NCI-H2107 (cell line): Measurements from ENCODE around the gene TMEM145.

Source experiments
- DNase-seq: peaks from one replicate; lab custom pipeline; 2025; lab: John Stamatoyannopoulos, UW

The TMEM145 gene

GRCh38 chr19:42288881-42289555 lies 24.1 kb upstream of the TMEM145 start:
- no peak for DNase-seq

GRCh38 chr19:42289556-42290041 lies 23.5 kb upstream of the TMEM145 start:
- DNase-seq: no peak

GRCh38 chr19:42290136-42290522 lies 23.0 kb upstream of the TMEM145 start:
- no peak for DNase-seq

- DNase-seq: no peak
Observed at GRCh38 chr19:42290523-42291434, 22.3 kb upstream of the TMEM145 start.

- DNase-seq: no peak
Observed at GRCh38 chr19:42291435-42291810, 21.7 kb upstream of the TMEM145 start.

- DNase-seq: no peak
Observed at GRCh38 chr19:42292042-42292960, 20.8 kb upstream of the TMEM145 start.

- DNase-seq: no peak
Observed at GRCh38 chr19:42292963-42293362, 20.1 kb upstream of the TMEM145 start.

- no peak for DNase-seq
Observed at GRCh38 chr19:42293540-42293939, 19.6 kb upstream of the TMEM145 start.

GRCh38 chr19:42293948-42294347 lies 19.2 kb upstream of the TMEM145 start:
- DNase-seq: no peak

GRCh38 chr19:42294471-42295137 lies 18.5 kb upstream of the TMEM145 start:
- no peak for DNase-seq

GRCh38 chr19:42295342-42295741 lies 17.8 kb upstream of the TMEM145 start:
- no peak for DNase-seq

GRCh38 chr19:42295831-42296525 lies 17.1 kb upstream of the TMEM145 start:
- peak; percentile 39 for DNase-seq

GRCh38 chr19:42297039-42297438 lies 16.1 kb upstream of the TMEM145 start:
- no peak for DNase-seq

- no peak for DNase-seq
Observed at GRCh38 chr19:42301646-42302203, 11.4 kb upstream of the TMEM145 start, which contains the start of gene PRR19. Gene PRR19 (plus strand): TSS chr19:42302132. CDS start chr19:42309585, 7,453 bp downstream.

- DNase-seq: no peak
Observed at GRCh38 chr19:42303101-42303464, 10.0 kb upstream of the TMEM145 start.

GRCh38 chr19:42303876-42304275 lies 9.2 kb upstream of the TMEM145 start:
- DNase-seq: no peak

GRCh38 chr19:42306646-42307045 lies 6.5 kb upstream of the TMEM145 start:
- DNase-seq: no peak

- no peak for DNase-seq
Observed at GRCh38 chr19:42309686-42310085, 3.4 kb upstream of the TMEM145 start.

- DNase-seq: no peak
Observed at GRCh38 chr19:42311657-42312056, 1.5 kb upstream of the TMEM145 start.

GRCh38 chr19:42312370-42312769 lies 739 bp upstream of the TMEM145 start:
- DNase-seq: no peak
